Measurements from ENCODE around the gene RSRC1.

The RSRC1 gene

GRCh38 chr3:158279609-158280008 lies 169.7 kb downstream of the RSRC1 start:
- Histone ChIP-seq H3K4me2 (no peak overlapping the region), H3K27ac (no peak overlapping the region), H3K79me2 (ENCODE audit: insufficient read depth, low read depth) (no peaks in the 10 kb centered on the region), H3K4me3 (IDR thresholded peaks at IDR 0.05; ENCODE audit: insufficient read depth, low read depth, low read length) (no peak overlapping the region), H3K4me1 (ENCODE audit: low read depth, poor library complexity, severe bottlenecking) (no peaks in the 10 kb centered on the region), H3K36me3 (ENCODE audit: insufficient read depth) (no peaks in the 10 kb centered on the region), H3K27me3 (ENCODE audit: insufficient read depth, low read depth) (no peaks in the 10 kb centered on the region), H2AFZ (ENCODE audit: low read depth) (no peak overlapping the region), H3K9ac (no peak overlapping the region), H4K20me1 (ENCODE audit: insufficient read depth) (no peaks in the 10 kb centered on the region)
- no peak for TF ChIP-seq CTCF (conservative IDR thresholded peaks at IDR 0.05; ENCODE audit: low read depth, low read length)

GRCh38 chr3:158295771-158296170 lies 185.9 kb downstream of the RSRC1 start:
- no peak overlapping the region for H3K9ac ChIP-seq
- no peaks in the 10 kb centered on the region for H3K79me2 ChIP-seq (ENCODE audit: insufficient read depth, low read depth)
- H3K4me1 ChIP-seq (ENCODE audit: low read depth, poor library complexity, severe bottlenecking): peaks cover 4% of the 10 kb centered on the region
- H3K4me3 ChIP-seq (IDR thresholded peaks at IDR 0.05; ENCODE audit: insufficient read depth, low read depth, low read length): no peak overlapping the region
- no peaks in the 10 kb centered on the region for H4K20me1 ChIP-seq (ENCODE audit: insufficient read depth)
- no peak overlapping the region for H3K4me2 ChIP-seq
- no peak overlapping the region for H2AFZ ChIP-seq (ENCODE audit: low read depth)
- no peaks in the 10 kb centered on the region for H3K27me3 ChIP-seq (ENCODE audit: insufficient read depth, low read depth)
- H3K27ac ChIP-seq: no peak overlapping the region
- no peaks in the 10 kb centered on the region for H3K36me3 ChIP-seq (ENCODE audit: insufficient read depth)
- no peak for TF ChIP-seq CTCF (conservative IDR thresholded peaks at IDR 0.05; ENCODE audit: low read depth, low read length)

- Histone ChIP-seq H3K9ac (no peak overlapping the region), H3K79me2 (ENCODE audit: insufficient read depth, low read depth) (no peaks in the 10 kb centered on the region), H3K36me3 (ENCODE audit: insufficient read depth) (no peaks in the 10 kb centered on the region), H3K4me2 (no peak overlapping the region), H2AFZ (ENCODE audit: low read depth) (no peak overlapping the region), H3K27me3 (ENCODE audit: insufficient read depth, low read depth) (no peaks in the 10 kb centered on the region), H3K27ac (no peak overlapping the region), H4K20me1 (ENCODE audit: insufficient read depth) (no peaks in the 10 kb centered on the region), H3K4me3 (IDR thresholded peaks at IDR 0.05; ENCODE audit: insufficient read depth, low read depth, low read length) (no peak overlapping the region), H3K4me1 (ENCODE audit: low read depth, poor library complexity, severe bottlenecking) (peaks cover 4% of the 10 kb centered on the region)
- no peak for TF ChIP-seq CTCF (conservative IDR thresholded peaks at IDR 0.05; ENCODE audit: low read depth, low read length)
Observed at GRCh38 chr3:158297940-158298339, 188.1 kb downstream of the RSRC1 start.

- no peaks in the 10 kb centered on the region for H3K27me3 ChIP-seq (ENCODE audit: insufficient read depth, low read depth)
- no peak overlapping the region for H3K9ac ChIP-seq
- H3K79me2 ChIP-seq (ENCODE audit: insufficient read depth, low read depth): no peaks in the 10 kb centered on the region
- no peaks in the 10 kb centered on the region for H4K20me1 ChIP-seq (ENCODE audit: insufficient read depth)
- H3K4me2 ChIP-seq: no peak overlapping the region
- H3K27ac ChIP-seq: no peak overlapping the region
- peaks cover 26% of the 10 kb centered on the region for H3K4me1 ChIP-seq (ENCODE audit: low read depth, poor library complexity, severe bottlenecking)
- no peak overlapping the region for H2AFZ ChIP-seq (ENCODE audit: low read depth)
- H3K36me3 ChIP-seq (ENCODE audit: insufficient read depth): no peaks in the 10 kb centered on the region
- no peak for TF ChIP-seq CTCF (conservative IDR thresholded peaks at IDR 0.05; ENCODE audit: low read depth, low read length)
- H3K4me3 ChIP-seq (IDR thresholded peaks at IDR 0.05; ENCODE audit: insufficient read depth, low read depth, low read length): no peak overlapping the region
Observed at GRCh38 chr3:158308236-158308928, 198.5 kb downstream of the RSRC1 start.

Measured in KMS-11 (cell line).